Measurements from ENCODE around the gene TRPV4.

TRPV4 gene

GRCh38 chr12:109804820-109805761 lies 28.1 kb downstream of the TRPV4 start:
- DNase-seq (ENCODE audit: low read depth), result peak; percentile 20

DNA sequence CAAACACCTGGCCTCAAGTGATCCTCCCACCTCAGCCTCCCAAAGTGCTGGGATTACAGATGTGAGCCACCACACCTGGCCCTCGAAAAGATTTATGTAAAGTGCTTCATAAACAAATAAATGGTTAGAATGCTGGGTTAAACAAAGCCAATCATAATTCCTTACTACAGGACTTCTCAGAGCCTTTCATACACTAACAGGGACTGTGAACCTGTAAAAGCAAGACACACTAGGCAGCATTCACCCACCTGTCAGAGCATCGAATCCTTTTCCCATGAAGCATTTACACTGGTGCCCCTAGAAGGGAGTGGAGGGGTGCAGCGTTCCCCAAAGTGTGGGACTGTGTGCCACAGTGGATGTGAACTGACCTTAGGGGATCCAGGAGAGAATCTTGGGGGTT lies 29.5 kb downstream of the TRPV4 start:
- DNase-seq (ENCODE audit: low read depth), result no peak

DNA sequence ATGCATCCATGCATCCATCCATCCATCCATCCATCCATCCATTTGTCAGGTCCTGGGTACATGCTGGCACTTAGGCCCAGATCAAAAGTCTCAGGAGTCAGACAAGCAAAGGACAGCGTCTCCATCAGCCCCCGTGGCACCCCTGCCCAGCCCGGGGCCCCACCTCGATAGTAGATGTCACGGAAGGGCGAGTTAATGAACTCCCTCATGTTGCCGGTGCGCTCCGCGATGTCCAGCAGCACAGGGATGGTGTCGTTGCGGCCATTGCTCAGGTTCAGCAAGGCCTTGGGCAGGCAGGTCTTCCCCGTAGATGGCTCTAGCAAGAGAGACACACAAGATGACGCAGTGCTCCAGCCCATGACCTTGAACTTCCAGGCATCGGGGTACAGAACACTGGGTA lies 30.4 kb downstream of the TRPV4 start:
- no peak for DNase-seq (ENCODE audit: low read depth)

DNA sequence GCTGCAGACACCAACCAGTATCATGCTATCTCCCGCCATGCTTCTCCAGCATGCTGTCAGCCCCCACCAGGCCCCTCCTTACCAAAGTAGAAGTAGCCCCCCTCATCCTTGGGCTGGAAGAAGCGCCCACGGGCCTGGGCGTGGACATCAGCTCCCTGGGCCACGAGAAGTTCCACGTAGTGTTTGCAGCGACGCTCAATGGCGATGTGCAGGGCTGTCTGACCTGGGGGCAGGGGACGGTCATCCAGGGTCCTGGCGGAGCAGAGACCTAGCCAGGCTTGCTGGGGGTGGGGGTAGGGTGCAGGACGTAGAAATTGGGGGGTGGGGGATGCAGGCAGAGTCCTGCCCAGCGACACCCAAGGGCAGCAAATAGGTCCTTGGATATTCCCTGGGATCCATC lies 32.7 kb downstream of the TRPV4 start:
- no peak for DNase-seq (ENCODE audit: low read depth)

GRCh38 chr12:109798691-109799090 lies 34.5 kb downstream of the TRPV4 start:
- DNase-seq (ENCODE audit: low read depth), result no peak

DNA sequence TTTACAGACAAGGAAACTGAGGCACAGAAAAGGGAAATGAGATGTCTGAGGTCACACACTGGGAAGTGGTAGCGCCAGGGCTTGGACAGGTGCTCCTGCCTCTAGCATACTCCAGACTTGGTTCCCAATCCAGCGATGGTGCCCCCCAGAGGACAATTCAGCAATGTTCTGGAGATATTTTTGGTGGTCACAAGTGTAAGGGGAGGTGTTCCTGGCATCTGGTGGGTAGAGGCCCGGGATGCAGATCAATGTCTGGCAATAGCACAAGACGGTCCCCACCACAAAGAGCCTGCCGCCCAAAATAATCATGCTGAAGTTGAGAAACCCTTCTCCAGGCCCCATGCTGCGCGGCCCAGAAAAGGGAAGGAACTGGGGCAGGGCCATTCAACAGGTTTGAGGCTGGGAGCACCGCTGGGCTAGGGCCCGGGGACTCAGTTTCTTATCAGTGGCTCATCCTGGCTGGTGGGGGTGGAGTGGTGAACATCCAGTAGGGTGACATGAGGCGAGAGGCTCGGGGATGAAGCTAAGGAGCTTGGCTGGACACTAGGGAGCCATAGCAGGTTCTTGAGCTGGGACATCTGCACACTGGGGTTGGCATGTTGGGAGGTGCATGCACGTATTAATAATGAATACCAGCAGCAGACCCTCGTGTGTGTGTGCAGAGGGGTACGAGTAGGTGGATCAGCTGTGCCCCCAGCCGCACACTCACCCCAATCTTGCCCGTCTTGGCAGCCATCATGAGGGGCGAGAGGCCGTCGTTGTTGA lies 35.1 kb downstream of the TRPV4 start:
- peak; percentile 40 for DNase-seq (ENCODE audit: low read depth)

DNA sequence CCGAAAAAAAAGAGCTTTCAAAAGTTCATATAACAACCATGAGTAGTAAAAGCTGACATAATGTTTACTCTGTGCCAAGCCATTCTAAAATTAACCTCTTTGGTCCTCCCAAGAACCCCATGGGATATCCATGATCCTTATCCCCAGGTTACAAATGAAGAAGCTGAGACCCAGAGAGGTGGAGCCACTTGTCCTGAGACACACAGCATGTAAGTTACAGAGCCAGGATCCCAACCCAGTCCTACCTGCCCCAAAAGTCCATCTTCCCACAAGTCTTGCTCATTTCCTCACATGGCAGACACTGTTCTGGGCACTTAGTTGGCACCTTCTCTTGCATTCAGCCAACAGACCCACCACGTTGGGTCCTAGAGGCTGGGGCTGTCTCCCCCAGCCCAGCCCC lies 37.1 kb downstream of the TRPV4 start:
- DNase-seq (ENCODE audit: low read depth), result no peak

- no peak for DNase-seq (ENCODE audit: low read depth)
Observed at GRCh38 chr12:109795023-109795422, 38.2 kb downstream of the TRPV4 start.

DNA sequence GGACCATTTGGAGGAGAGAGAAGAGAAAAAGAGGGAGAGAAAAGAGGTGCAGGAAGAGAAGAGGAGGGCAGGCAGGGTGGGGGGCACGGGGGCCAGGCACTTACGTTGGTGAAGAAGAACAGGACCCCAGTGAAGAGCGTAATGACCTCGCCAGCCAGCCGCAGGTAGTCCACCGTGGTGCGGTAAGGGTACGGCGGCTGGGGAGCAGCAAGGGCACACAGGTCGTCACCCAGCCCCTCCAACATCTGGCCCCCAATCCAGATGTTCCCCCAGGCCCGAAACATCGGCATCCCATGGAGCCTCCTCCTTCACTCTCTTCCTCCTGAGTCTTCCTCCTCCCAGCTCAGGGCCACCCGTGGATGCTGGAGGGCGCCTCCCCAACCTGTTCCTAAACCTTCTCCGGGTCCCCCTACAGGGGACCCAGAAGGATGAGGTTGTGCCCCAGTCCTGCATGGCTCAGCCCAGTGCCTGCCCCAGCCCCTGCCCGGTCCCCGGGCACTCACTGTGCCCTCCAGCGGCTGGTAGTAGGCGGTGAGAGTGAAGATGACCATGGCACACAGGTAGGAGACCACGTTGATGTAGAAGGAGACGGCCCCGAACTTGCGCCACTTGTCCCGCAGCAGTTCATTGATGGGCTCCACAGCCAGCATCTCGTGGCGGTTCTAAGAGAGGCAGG lies 39.2 kb downstream of the TRPV4 start:
- DNase-seq (ENCODE audit: low read depth), result no peak

DNA sequence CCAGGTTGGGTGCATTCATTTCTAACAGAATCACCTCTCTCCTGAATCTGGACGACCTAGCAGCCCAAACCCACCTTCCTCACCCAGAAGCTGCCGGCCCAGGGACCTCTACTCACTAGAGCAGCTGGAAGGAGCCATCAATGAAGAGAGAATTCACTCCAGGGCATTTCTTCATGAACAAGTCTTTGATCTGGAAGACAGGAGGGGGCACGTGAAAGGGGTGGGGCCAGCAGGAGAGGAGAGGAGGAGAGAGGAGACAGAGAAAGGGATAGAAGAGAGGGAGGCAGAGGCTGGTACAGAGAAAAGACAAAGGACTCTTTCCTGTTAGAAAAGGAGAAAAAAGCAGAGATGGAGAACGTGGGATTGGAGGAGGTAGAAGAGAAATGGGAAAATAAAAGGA lies 39.8 kb downstream of the TRPV4 start:
- no peak for DNase-seq (ENCODE audit: low read depth)

GRCh38 chr12:109792992-109793391 lies 40.2 kb downstream of the TRPV4 start:
- DNase-seq (ENCODE audit: low read depth), result no peak

DNA sequence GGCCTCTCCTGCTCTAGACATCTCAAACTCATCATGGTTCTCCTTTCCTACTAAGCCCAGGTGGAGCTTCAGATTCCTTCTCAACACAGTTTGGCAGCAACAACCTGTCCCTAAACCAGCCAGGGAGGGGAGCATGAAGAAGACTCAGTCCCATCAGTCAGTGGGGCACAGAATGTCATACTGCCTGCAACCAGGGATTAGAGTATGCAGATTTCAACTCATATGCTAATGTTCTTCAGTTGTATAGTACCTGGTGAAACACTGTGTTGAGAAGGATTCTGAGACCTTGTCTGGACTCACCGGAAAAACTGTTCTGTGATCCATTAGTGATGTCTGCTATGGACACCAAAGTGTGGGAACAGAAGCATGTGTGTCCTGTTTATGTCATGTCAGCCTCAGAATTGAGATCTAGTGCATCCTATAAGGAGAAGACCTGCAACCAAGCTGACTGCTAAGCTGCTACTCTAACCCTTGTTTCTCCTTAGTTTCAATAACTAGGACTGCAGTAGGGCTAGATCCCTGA lies 43.6 kb downstream of the TRPV4 start:
- DNase-seq (ENCODE audit: low read depth), result no peak

DNA sequence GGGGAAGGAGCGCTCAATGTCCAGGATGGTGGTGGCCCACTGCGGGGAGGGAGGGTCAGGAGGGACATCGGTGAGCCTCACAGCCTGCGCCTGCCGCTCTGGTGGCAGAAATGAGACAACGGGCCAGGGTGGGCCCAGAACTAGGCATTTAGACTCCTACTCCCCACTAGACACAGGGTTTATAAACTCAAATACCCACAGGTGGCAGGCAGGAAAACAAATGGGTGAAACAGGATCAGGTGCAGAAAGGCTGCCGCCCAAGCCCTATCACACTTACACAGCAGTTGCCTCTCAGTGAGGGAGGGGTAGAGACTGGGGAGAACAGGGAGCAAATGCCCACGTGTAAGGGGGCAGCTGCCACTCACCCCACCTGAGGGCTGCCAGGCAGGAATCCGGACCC lies 46.4 kb downstream of the TRPV4 start:
- no peak for DNase-seq (ENCODE audit: low read depth)

- no peak for DNase-seq (ENCODE audit: low read depth)
Observed at GRCh38 chr12:109785854-109786253, 47.3 kb downstream of the TRPV4 start.

DNA sequence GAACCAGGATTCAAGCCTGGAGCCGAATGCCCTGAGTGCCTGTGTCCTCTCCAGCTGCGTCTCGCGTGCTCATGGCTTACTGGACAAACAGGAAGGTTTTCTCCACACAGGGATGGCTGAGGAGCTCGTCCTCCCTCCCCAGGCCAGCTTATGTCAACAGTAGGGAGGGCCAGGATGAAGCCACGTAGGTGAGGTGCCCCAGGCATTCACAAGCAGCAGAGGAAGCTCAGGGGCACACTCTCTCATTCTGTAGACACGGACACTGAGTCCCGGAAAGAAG lies 49.3 kb downstream of the TRPV4 start:
- no peak for DNase-seq (ENCODE audit: low read depth)

- no peak for DNase-seq (ENCODE audit: low read depth)
Observed at GRCh38 chr12:109783135-109783964, 49.8 kb downstream of the TRPV4 start.

GRCh38 chr12:109782326-109782703 lies 50.9 kb downstream of the TRPV4 start:
- DNase-seq (ENCODE audit: low read depth), result no peak

DNA sequence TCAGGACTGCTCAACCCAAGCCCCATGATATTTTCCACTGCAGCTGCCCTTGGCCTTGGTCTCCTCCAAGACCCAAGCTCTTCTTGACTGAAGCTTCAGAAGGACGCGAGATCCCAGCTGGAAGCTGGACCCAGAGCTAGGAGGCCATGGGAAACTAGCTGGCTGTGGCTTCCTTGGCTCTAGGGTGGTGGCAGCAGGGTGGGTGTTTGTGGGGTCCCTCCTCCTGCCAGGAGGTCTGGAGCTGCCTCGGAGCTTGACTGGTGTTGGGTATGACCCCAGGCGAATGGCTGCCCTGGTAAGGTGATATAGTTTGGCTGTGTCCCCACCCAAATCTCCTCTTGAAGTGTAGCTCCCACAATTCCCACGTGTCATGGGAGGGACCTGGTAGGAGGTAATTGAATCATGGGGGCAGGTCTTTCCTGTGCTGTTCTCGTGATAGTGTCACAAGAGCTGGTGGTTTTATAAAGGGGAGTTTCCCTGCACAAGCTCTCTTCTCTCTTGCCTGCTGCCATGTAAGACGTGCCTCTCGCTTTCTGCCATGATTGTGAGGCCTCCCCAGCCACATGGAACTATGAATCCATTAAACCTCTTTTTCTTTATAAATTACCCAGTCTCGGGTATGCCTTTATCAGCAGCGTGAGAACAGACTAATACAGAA lies 51.4 kb downstream of the TRPV4 start:
- DNase-seq (ENCODE audit: low read depth), result no peak

DNA sequence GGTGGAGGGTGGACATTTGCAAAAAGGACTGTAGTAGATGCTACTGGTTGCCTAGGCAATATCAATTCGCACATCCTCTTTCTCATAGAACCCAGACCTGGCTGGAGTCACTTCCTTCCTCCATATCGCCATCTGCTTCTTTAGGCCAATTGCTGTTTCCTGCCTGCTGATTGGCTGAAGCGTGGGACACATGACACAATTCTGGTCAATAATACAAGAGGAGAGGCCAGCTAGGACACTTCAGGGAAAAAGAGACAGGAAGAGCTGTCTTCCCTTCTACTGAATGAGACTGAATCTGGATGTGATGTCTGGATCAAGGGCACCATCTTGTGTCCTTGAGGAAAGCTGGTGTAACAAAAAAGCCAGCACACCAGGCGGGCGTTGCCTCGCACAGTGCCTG lies 53.8 kb downstream of the TRPV4 start:
- no peak for DNase-seq (ENCODE audit: low read depth)

DNA sequence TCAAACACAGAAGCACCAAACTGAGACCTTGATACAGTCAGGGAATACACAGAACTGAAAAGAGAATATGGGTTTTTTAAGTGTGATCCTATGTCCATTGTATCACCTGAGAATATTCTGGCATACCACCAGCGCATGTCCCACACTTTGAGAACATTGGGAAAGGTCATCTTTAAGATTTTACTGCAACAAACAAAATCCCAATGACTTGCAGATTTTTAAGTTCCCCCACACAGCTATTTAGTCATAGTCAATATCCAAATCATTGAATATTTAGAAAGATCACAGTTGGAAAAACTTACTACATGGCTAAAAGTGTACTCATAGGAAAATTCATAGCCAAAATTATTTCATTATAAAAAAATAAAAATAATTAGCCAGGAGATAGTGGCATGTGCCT lies 54.5 kb downstream of the TRPV4 start:
- no peak for DNase-seq (ENCODE audit: low read depth)

- peak; percentile 62 for DNase-seq (ENCODE audit: low read depth)
Observed at GRCh38 chr12:109777544-109777943, 55.7 kb downstream of the TRPV4 start.

All from CMK (cell line).